HCT116 (cell line): ENCODE results near the gene SLC8A2. TPM values are rescaled to one million over a fixed set of nuclear protein-coding genes. Genes with fewer than 3 reads are reported as not detected.

ENCODE experiments used
- ATAC-seq: fragments of 200-7000 bp; cut with Tn5 transposase; 2 replicates; pipeline ENCODE4 v1.9.1; 2020; ENCODE audit warnings: mild to moderate bottlenecking, moderate library complexity
- BruUV-seq: library from RNA; stranded (reverse); fragments of 400-500 nt; replicated peaks from 2 replicates; lab custom pipeline; 2021; lab: Mats Ljungman, UMichigan
- CTCF ChIA-PET: fragments of 300-600 bp; sonication (Branson Sonifier 250); formaldehyde crosslinking; loops from one replicate; lab custom pipeline; 2021; ENCODE audit warnings: antibody characterized with exemption; lab: Charles Lee
- POLR2A ChIA-PET: fragments of 300-600, 350-600 bp; sonication (Branson Sonifier 250); formaldehyde crosslinking; loops from one replicate; lab custom pipeline; 2021; ENCODE audit warnings: antibody characterized with exemption; lab: Charles Lee
- RAD21 ChIA-PET, 2 experiments: fragments of 300-600 bp; sonication (Branson Sonifier 250); formaldehyde crosslinking; loops; one replicate each; lab custom pipeline; 2023; ENCODE audit warnings: low total read pairs in 2 of 2; ENCODE audit not compliant: uncharacterized antibody in 2 of 2, unreplicated experiment in 2 of 2, low non-redundant PET in 1 of 2; lab: Charles Lee
- DNase-seq: peaks from one replicate; pipeline ENCODE4 v3.0.0-alpha.2; 2010; ENCODE audit warnings: low read depth, low spot score
- H2AFZ ChIP-seq: fragments of 200-600 bp; shearing (Covaris generic), sonication (generic); 2 replicates; pipeline ENCODE4 v1.6.1; 2017; ENCODE audit warnings: low read depth, mixed run types, mixed read lengths, antibody characterized with exemption, low read length; ENCODE audit not compliant: poor library complexity, severe bottlenecking
- H3K27ac ChIP-seq: 2 replicates; pipeline ENCODE4 v1.5.1; 2012; ENCODE audit warnings: low read depth, low read length
- H3K27me3 ChIP-seq: fragments of 200-600 bp; sonication (generic); 2 replicates; pipeline ENCODE4 v1.6.1; 2016; ENCODE audit warnings: mixed run types, low read length, mixed read lengths; ENCODE audit not compliant: insufficient read depth
- H3K36me3 ChIP-seq, 2 experiments: fragments of 200-500 bp in 1 of 2; fragments of 200-600 bp in 1 of 2; sonication (Bioruptor generic) in 1 of 2; sonication (generic) in 1 of 2; 2 replicates each; pipeline versions ENCODE4 v1.5.1 to v1.6.1; 2014 to 2016; ENCODE audit warnings: low read length in 2 of 2, inconsistent platforms in 1 of 2, mixed read lengths in 1 of 2, mixed run types in 1 of 2; ENCODE audit not compliant: insufficient read depth in 2 of 2, control insufficient read depth in 1 of 2
- H3K4me1 ChIP-seq, 2 experiments: fragments of 200-600 bp in 1 of 2; sonication (generic) in 1 of 2; 2 replicates each; pipeline versions ENCODE4 v1.5.1 to v1.6.1; 2012 to 2017; ENCODE audit warnings: low read length in 2 of 2, inconsistent platforms in 1 of 2, mild to moderate bottlenecking in 1 of 2, mixed read lengths in 1 of 2, mixed run types in 1 of 2, moderate library complexity in 1 of 2; ENCODE audit not compliant: insufficient read depth in 2 of 2, control insufficient read depth in 1 of 2
- H3K4me2 ChIP-seq: fragments of 200-600 bp; sonication (generic); 2 replicates; pipeline ENCODE4 v1.6.1; 2017; ENCODE audit warnings: mixed run types, low read length, mixed read lengths
- H3K4me3 ChIP-seq, 2 experiments: fragments of 200-600 bp in 1 of 2; sonication (generic) in 1 of 2; replicated peaks in 1 of 2; 2 replicates each; pipeline ENCODE4 v1.5.1; 2011 to 2016; ENCODE audit warnings: low read length in 2 of 2, control low read depth in 1 of 2, low read depth in 1 of 2, mild to moderate bottlenecking in 1 of 2, mixed read lengths in 1 of 2, mixed run types in 1 of 2
- H3K79me2 ChIP-seq: fragments of 200-600 bp; sonication (generic); 2 replicates; pipeline ENCODE4 v1.6.1; 2017; ENCODE audit warnings: mild to moderate bottlenecking, mixed run types, low read length, moderate library complexity, mixed read lengths; ENCODE audit not compliant: insufficient read depth
- H3K9ac ChIP-seq: fragments of 200-600 bp; sonication (generic); 2 replicates; pipeline ENCODE4 v1.6.1; 2016; ENCODE audit warnings: low read length, mixed read lengths
- H3K9me2 ChIP-seq: fragments of 200-600 bp; sonication (generic), shearing (Covaris generic); 2 replicates; pipeline ENCODE4 v1.6.1; 2017; ENCODE audit warnings: mixed run types, mild to moderate bottlenecking, moderate library complexity; ENCODE audit not compliant: insufficient read depth
- H3K9me3 ChIP-seq, 2 experiments: fragments of 200-500 bp in 1 of 2; fragments of 200-600 bp in 1 of 2; sonication (Bioruptor generic) in 1 of 2; sonication (generic) in 1 of 2; 2 replicates each; pipeline ENCODE4 v1.6.1; 2014 to 2017; ENCODE audit warnings: low read length in 2 of 2, mixed read lengths in 2 of 2, inconsistent platforms in 1 of 2, low read depth in 1 of 2, mild to moderate bottlenecking in 1 of 2, mixed run types in 1 of 2, moderate library complexity in 1 of 2; ENCODE audit not compliant: control insufficient read depth in 1 of 2, insufficient read depth in 1 of 2
- H4K20me1 ChIP-seq: fragments of 200-600 bp; sonication (generic), shearing (Covaris generic); 2 replicates; pipeline ENCODE4 v1.6.1; 2017; ENCODE audit warnings: mixed run types, mild to moderate bottlenecking, moderate library complexity; ENCODE audit not compliant: insufficient read depth
- EGR1 ChIP-seq: IDR thresholded peaks from 2 replicates; pipeline ENCODE4 v1.6.1; 2012; ENCODE audit warnings: low read depth
- EZH2 ChIP-seq: fragments of 200-600 bp; sonication (generic); IDR thresholded peaks from 2 replicates; pipeline ENCODE4 v1.6.1; 2017; ENCODE audit warnings: antibody characterized with exemption, mixed run types
- FOSL1 ChIP-seq: IDR thresholded peaks from 2 replicates; pipeline ENCODE4 v1.6.1; 2012; ENCODE audit warnings: low read depth
- POLR2A ChIP-seq: IDR thresholded peaks from 2 replicates; pipeline ENCODE4 v1.7.0; 2011; ENCODE audit warnings: borderline replicate concordance; ENCODE audit not compliant: insufficient read depth, insufficient read length; ENCODE audit errors: extremely low read depth
- POLR2AphosphoS5 ChIP-seq: IDR thresholded peaks from 2 replicates; pipeline ENCODE4 v1.6.1; 2011; ENCODE audit warnings: mild to moderate bottlenecking, low read depth, low read length, moderate library complexity
- SIN3A ChIP-seq: IDR thresholded peaks from 2 replicates; pipeline ENCODE4 v1.6.1; 2012; ENCODE audit warnings: low read depth
- SRF ChIP-seq: IDR thresholded peaks from 2 replicates; pipeline ENCODE4 v1.6.1; 2012; ENCODE audit warnings: low read depth
- TCF7L2 ChIP-seq: IDR thresholded peaks from 2 replicates; pipeline ENCODE4 v1.7.0; 2011; ENCODE audit warnings: borderline replicate concordance, inconsistent platforms; ENCODE audit not compliant: insufficient read depth, insufficient read length; ENCODE audit errors: extremely low read depth
- YY1 ChIP-seq: IDR thresholded peaks from 2 replicates; pipeline ENCODE4 v1.6.1; 2011; ENCODE audit warnings: low read length, low read depth, moderate library complexity, mild to moderate bottlenecking; ENCODE audit not compliant: insufficient replicate concordance; ENCODE audit errors: extremely low read depth
- ZFX ChIP-seq: fragments of 450-650 bp; IDR thresholded peaks from 2 replicates; pipeline ENCODE4 v1.6.1; 2017
- ZNF274 ChIP-seq: fragments of 200-500 bp; sonication (Bioruptor generic); IDR thresholded peaks from 2 replicates; pipeline ENCODE4 v1.6.1; 2014; ENCODE audit warnings: mild to moderate bottlenecking, low read depth, low read length, inconsistent platforms
- intact Hi-C: fragments of 100-400 bp; cut with micrococcal nuclease; formaldehyde crosslinking; loops from 2 replicates; pipeline ENCODE4 v1.10.0; 2022
- total RNA-seq: library from RNA; stranded (reverse); gene quantifications from one replicate; pipeline ENCODE4 v1.2.1, GENCODE V29; 2021; ENCODE audit not compliant: unreplicated experiment
- TF ChIP-seq, protein P1 (sequence below): IDR thresholded peaks from 2 replicates; pipeline ENCODE4 v1.6.1; 2012
- TF ChIP-seq, protein P2 (sequence below), 3 experiments: fragments of 200-600 bp in 1 of 3; sonication (generic) in 1 of 3; IDR thresholded peaks in 2 of 3; conservative IDR thresholded peaks in 1 of 3; 2 replicates each; pipeline ENCODE4 v1.5.1; 2012 to 2017; ENCODE audit warnings: low read depth in 2 of 3, low read length in 2 of 3, antibody characterized with exemption in 1 of 3, borderline replicate concordance in 1 of 3, control low read depth in 1 of 3, mild to moderate bottlenecking in 1 of 3, mixed read lengths in 1 of 3, mixed run types in 1 of 3, moderate library complexity in 1 of 3; ENCODE audit not compliant: insufficient read depth in 1 of 3
- TF ChIP-seq, protein P3 (sequence below): IDR thresholded peaks from 2 replicates; pipeline ENCODE4 v1.6.1; 2011; ENCODE audit warnings: mild to moderate bottlenecking, low read length, moderate library complexity; ENCODE audit not compliant: insufficient replicate concordance; ENCODE audit errors: extremely low read depth
- TF ChIP-seq, protein P4 (sequence below): IDR thresholded peaks from 2 replicates; pipeline ENCODE4 v1.6.1; 2012; ENCODE audit warnings: low read depth
- TF ChIP-seq, protein P5 (sequence below): IDR thresholded peaks from 2 replicates; pipeline ENCODE4 v1.6.1; 2012

The SLC8A2 gene
- total RNA-seq, 1 experiment from 2014 or later: 0.98 TPM

DNA sequence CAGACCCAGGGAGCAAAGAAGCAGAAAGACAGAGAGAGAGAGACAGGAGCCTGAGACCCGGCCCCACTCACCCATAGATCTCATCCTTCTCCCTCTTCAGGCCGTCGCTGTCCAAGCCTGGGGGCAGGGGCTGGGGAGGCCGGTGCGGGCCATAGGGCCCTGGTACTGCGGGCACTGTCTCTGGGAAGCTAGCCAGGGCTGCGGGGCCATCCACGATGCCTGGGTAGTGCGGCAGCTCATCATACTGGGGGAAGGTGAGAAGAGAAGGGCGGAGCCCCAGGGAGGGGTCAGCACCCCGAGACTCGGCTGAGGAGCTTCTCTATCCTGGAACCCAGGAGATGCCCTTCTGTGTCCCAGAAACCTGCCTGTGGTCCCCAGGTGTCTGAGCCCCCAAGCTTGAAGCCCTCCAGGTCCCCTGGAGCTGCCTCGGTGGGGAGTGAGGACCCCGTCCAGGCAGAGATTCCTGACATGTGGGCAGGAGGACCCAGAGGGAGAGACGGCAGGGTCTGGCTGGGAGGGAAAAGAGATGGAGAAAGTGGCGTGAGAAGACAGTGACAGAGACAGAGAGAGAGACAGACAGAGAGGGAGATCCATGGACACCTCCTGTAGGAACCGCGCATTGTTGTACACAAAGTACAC, 54.5 kb downstream of the SLC8A2 start (continued):
- TF ChIP-seq POLR2A (no peak), EZH2 (no peak), POLR2AphosphoS5 (no peak), SRF (no peak), ZNF274 (no peak), YY1 (no peak)

DNA sequence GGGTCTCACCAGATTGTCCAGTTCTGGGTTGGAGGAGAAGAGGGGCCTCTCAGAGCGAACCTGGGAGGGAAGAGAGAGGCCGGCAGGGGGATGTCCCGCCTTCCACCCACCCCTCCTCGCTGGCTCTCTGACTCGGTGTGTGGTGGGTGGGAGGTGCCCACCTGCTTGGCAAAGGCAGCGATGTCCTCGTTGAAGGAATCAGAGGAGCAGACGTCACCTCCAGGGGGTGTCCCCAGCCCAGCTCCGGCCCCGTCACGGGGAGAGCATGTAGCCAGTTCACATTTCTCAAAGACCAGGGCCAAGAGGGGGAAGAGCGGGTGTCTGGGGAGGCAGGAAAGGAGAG, 55.1 kb downstream of the SLC8A2 start:
- Histone ChIP-seq H4K20me1 (no peaks in the 10 kb centered on the region), H3K9me3 (no peaks in the 10 kb centered on the region), H3K4me1 (peaks cover 9 to 13% of the 10 kb centered on the region in 2 experiments; a peak in 3 of 4 replicates), H3K4me2 (no peak overlapping the region)
- ATAC-seq: no peak
- TF ChIP-seq SRF (no peak), FOSL1 (no peak), POLR2AphosphoS5 (no peak), SIN3A (no peak), ZFX (no peak), ZNF274 (no peak), EZH2 (no peak), TCF7L2 (no peak), EGR1 (no peak), YY1 (no peak)
- TF ChIP-seq, protein P1, sequence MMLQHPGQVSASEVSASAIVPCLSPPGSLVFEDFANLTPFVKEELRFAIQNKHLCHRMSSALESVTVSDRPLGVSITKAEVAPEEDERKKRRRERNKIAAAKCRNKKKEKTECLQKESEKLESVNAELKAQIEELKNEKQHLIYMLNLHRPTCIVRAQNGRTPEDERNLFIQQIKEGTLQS: no peak
- TF ChIP-seq, protein P2, sequence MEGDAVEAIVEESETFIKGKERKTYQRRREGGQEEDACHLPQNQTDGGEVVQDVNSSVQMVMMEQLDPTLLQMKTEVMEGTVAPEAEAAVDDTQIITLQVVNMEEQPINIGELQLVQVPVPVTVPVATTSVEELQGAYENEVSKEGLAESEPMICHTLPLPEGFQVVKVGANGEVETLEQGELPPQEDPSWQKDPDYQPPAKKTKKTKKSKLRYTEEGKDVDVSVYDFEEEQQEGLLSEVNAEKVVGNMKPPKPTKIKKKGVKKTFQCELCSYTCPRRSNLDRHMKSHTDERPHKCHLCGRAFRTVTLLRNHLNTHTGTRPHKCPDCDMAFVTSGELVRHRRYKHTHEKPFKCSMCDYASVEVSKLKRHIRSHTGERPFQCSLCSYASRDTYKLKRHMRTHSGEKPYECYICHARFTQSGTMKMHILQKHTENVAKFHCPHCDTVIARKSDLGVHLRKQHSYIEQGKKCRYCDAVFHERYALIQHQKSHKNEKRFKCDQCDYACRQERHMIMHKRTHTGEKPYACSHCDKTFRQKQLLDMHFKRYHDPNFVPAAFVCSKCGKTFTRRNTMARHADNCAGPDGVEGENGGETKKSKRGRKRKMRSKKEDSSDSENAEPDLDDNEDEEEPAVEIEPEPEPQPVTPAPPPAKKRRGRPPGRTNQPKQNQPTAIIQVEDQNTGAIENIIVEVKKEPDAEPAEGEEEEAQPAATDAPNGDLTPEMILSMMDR (IDR thresholded peaks at IDR 0.05 in 2 of 3, conservative IDR thresholded peaks at IDR 0.05 in 1 of 3; ENCODE audit: borderline replicate concordance in 1 of 3, insufficient read depth in 1 of 3, low read depth in 2 of 3, low read length in 2 of 3): no peak
- TF ChIP-seq, protein P3, sequence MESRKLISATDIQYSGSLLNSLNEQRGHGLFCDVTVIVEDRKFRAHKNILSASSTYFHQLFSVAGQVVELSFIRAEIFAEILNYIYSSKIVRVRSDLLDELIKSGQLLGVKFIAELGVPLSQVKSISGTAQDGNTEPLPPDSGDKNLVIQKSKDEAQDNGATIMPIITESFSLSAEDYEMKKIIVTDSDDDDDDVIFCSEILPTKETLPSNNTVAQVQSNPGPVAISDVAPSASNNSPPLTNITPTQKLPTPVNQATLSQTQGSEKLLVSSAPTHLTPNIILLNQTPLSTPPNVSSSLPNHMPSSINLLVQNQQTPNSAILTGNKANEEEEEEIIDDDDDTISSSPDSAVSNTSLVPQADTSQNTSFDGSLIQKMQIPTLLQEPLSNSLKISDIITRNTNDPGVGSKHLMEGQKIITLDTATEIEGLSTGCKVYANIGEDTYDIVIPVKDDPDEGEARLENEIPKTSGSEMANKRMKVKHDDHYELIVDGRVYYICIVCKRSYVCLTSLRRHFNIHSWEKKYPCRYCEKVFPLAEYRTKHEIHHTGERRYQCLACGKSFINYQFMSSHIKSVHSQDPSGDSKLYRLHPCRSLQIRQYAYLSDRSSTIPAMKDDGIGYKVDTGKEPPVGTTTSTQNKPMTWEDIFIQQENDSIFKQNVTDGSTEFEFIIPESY: no peak
- TF ChIP-seq, protein P4, sequence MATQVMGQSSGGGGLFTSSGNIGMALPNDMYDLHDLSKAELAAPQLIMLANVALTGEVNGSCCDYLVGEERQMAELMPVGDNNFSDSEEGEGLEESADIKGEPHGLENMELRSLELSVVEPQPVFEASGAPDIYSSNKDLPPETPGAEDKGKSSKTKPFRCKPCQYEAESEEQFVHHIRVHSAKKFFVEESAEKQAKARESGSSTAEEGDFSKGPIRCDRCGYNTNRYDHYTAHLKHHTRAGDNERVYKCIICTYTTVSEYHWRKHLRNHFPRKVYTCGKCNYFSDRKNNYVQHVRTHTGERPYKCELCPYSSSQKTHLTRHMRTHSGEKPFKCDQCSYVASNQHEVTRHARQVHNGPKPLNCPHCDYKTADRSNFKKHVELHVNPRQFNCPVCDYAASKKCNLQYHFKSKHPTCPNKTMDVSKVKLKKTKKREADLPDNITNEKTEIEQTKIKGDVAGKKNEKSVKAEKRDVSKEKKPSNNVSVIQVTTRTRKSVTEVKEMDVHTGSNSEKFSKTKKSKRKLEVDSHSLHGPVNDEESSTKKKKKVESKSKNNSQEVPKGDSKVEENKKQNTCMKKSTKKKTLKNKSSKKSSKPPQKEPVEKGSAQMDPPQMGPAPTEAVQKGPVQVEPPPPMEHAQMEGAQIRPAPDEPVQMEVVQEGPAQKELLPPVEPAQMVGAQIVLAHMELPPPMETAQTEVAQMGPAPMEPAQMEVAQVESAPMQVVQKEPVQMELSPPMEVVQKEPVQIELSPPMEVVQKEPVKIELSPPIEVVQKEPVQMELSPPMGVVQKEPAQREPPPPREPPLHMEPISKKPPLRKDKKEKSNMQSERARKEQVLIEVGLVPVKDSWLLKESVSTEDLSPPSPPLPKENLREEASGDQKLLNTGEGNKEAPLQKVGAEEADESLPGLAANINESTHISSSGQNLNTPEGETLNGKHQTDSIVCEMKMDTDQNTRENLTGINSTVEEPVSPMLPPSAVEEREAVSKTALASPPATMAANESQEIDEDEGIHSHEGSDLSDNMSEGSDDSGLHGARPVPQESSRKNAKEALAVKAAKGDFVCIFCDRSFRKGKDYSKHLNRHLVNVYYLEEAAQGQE: no peak
- TF ChIP-seq, protein P5, sequence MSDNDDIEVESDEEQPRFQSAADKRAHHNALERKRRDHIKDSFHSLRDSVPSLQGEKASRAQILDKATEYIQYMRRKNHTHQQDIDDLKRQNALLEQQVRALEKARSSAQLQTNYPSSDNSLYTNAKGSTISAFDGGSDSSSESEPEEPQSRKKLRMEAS: no peak
- TF ChIP-seq, all 23 proteins: peak for 0
- CTCF ChIA-PET: no interaction called here
- Histone ChIP-seq H3K79me2 (no peaks in the 10 kb centered on the region), H2AFZ (no peak overlapping the region), H3K9me2 (no peaks in the 10 kb centered on the region), H3K27me3 (peaks cover 13% of the 10 kb centered on the region; the same call in 1 of the 2 replicates), H3K27ac (no peak overlapping the region), H3K9ac (no peak overlapping the region), H3K36me3 (no peaks in the 10 kb centered on the region), H3K4me3 (no peak overlapping the region)
- DNase-seq: no peak
- intact Hi-C loops: no loop called here
- POLR2A ChIA-PET: no interaction called here
- RAD21 ChIA-PET: no interaction called here
- no TSS peak for BruUV-seq
